HG02938 (cell line): ENCODE measurements around the gene MAD1L1.

Experiments used
- ATAC-seq: cut with Tn5 transposase; IDR thresholded peaks from one replicate; pipeline ENCODE4 v1.9.1; 2021; ENCODE audit warnings: mild to moderate bottlenecking, moderate library complexity; ENCODE audit not compliant: unreplicated experiment

Gene MAD1L1

DNA sequence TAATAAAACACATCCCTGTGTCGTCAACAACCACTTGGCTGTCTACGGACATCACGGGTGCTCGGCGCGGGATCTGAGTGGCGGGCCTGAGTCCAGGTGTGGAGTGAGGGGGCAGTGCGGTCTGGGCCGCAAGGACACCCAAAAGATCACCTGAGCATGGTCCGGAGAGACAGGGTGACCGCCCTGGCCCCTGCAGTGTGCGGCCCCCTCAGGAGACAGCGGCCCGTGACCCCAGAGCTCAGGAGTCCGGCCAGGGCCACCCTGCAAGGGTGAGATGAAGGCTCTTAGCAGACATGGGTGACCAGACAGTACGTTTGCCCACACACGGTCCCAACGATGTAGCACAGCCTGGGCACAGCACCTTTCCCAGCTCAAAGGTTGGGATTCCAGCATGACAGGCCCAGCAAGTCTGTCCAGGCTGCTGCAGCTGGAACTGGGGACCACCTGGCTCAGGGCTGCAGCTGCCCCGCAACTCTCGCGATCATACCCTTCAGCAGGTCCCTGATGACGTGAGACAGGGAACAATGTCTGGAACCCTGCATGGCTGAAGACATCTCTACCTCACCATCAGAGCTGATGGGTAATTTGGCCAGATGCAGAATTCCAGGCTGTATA, 324.9 kb downstream of the MAD1L1 start:
- ATAC-seq = no peak

- ATAC-seq = no peak
Measured at GRCh38 chr7:1906988-1907745, 325.6 kb downstream of the MAD1L1 start.

GRCh38 chr7:1906087-1906830, 326.5 kb downstream of the MAD1L1 start:
- no peak for ATAC-seq

DNA sequence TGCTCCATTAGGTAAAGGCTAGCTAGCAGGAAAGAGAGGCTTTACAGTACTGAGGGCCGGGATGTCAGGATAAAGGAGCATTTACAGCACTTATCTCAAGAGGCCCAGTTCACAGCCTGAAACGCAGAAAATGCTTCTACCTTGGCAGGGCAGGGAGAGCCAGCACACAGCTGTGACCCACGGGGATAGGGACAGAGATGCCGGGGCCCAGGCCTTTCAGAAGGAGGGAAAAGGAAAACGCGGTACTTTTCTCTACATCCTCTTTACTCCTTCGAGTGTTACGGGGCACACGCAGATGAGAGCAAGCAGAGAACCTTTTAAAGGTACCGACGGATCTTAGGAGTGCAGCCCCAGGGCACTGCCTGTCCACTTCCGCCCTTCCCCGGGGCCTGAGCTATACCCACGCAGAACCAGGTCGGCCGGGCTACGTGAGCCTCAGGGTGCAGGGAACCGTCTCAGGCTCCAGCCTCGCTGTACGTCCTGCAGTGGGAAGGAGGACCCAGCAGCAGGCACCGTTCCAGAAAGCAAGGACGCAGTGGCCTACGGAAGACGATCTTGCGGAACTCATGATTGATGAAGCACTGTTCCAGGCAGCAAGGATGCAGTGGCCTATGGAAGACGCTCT, 330.4 kb downstream of the MAD1L1 start:
- ATAC-seq = no peak

GRCh38 chr7:1901431-1902210, 331.1 kb downstream of the MAD1L1 start:
- no peak for ATAC-seq

GRCh38 chr7:1900847-1901246, 331.9 kb downstream of the MAD1L1 start:
- ATAC-seq = no peak

DNA sequence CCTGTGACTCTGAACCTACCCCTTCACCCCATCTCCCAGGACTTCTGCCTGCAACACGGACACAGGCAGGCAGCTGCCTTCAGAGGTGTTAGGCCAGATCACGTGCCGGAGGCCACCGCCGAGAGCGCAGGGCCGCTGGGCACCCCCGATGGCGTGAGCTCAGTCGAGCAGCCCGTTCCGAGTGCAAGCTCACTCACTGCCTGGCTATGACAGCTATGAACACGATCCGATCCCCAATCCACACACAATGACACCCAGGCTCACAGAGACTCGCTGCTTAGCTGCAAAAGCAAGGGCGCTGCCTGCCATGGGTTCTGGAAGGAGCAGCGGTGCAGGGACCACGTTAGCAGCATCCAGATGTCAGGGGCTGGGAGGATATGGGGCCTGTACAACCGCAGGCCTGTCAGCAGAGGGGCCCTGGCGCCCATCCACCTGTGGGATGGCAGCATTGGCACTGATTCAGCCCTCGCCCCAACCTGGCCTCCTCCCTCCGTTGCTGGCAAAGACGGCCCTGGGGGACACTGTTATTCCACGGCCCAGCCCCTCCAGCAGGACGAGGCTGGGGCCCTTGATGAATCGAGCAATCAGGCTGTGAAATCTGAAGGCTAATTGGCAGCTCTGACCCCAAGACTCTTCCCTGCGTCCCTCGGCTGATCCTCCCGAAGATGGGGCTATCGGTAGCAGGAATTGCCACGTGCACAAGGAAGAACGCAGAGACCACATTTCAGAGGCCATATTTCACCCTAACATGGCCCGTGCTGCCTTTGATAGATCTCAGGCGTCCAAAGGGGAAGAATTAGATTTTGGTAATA, 332.6 kb downstream of the MAD1L1 start:
- no peak for ATAC-seq

DNA sequence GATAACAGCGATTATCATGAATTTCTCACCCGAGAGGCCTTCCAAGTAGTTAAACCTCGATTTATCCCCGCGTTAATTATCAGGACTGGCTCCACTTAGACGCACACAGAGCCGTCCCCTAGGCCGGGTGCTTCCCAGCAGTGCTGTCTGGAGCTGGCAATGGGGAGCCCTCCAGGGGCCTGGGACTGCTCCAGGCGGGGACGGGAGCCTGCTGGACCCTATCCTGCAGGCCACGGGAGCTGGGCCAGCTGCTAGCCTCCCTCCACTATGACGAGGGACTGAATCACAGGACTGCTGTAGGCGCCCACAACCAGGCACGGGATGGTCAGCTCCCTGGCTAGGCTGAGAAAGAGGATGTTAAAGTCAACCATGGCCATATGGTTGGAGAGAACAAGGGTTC, 333.5 kb downstream of the MAD1L1 start:
- no peak for ATAC-seq

- no peak for ATAC-seq
Measured at GRCh38 chr7:1898628-1899185, 334.0 kb downstream of the MAD1L1 start.

- ATAC-seq = no peak
Measured at GRCh38 chr7:1897861-1898627, 334.7 kb downstream of the MAD1L1 start.

- no peak for ATAC-seq
Measured at GRCh38 chr7:1897076-1897860, 335.5 kb downstream of the MAD1L1 start.

DNA sequence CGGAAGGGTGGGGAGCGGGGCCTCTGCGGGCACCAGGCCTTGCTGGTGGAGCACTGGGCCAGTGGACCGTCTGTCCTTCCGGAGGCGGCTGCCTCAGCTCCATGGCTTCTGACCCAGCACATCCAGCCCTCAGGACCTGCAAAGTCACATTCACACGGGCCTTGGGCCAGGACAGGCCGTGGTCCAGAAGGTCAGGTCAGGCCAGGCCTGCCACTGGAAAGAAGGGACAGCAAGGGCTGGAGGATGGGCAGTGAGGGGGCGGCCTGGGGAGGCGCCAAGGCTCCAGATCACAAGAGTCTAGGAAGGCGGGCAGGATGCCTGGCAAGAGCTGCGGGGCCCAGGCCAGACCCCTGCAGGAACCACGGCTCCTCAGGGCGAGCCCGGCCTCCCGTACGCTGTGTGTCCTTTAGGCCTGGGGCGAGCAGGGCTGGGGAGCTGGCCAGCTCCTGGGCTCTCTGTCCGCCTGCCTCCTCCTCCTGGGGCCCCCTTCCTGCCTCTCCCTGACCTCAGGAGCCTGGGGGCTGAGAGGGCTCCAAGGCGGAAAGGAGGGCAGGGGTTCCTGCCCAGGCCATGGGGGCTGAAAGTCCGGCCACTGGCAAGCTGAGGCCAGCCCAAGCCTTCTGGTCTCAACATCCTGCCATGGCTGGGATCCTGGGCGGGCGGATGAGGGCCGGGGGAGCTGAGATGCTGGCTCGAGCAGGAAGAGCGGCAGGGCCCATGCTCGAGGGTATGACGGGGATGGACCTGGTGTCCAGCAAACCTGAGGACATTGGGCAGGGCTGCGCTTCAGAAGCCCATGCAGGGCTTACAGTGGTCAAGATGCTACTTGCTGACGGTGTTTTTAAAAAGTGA, 336.9 kb downstream of the MAD1L1 start:
- ATAC-seq = no peak

- no peak for ATAC-seq
Measured at GRCh38 chr7:1894906-1895663, 337.7 kb downstream of the MAD1L1 start.

DNA sequence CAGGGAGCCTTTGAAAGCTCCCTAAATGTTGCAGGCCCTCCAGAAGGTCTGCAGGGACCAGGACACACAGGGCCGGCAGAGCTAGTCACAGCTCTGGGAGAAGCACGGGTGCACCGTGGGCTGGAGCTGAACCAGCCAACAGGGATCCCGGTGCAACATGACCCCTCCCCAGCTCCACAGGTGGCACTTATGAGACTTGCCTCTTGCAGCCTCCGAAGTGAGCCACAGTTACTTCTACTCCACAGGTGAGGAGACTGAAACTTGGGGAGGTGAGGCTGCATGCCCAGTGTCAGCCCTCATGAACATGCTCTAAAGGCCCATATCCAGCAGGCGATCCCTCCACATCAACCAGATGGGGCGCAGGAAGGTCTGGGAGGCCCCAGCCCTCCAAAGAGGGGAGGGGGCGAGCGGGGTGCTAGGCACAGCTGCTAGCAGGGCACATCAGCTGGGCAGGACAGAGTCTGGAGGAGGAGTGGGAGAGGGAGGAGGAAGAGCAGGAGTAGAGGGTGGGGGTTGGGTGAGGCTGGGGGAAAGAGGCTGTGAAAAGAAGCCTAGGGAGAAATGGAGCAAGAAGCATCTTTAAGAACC, 338.3 kb downstream of the MAD1L1 start:
- ATAC-seq = no peak

- ATAC-seq = no peak
Measured at GRCh38 chr7:1893451-1893850, 339.3 kb downstream of the MAD1L1 start.

- ATAC-seq = no peak
Measured at GRCh38 chr7:1893036-1893435, 339.7 kb downstream of the MAD1L1 start.
